Endothelial cell of umbilical vein (primary cell): ENCODE results near the gene SH3TC2. TPM values are rescaled to one million over a fixed set of nuclear protein-coding genes. Genes with fewer than 3 reads are reported as not detected.

Experiments
- BruUV-seq: library from RNA; stranded (reverse); fragments of 400-500 nt; replicated peaks from 2 replicates; lab custom pipeline; 2021; lab: Mats Ljungman, UMichigan
- CTCF ChIA-PET: fragments of 300-600, 350-600 bp; sonication (Branson Sonifier 250); formaldehyde crosslinking; loops from one replicate; lab custom pipeline; 2021; ENCODE audit warnings: antibody characterized with exemption, inconsistent platforms; lab: Charles Lee
- POLR2A ChIA-PET: fragments of 300-600, 350-600 bp; sonication (Branson Sonifier 250); formaldehyde crosslinking; loops from one replicate; lab custom pipeline; 2021; ENCODE audit warnings: antibody characterized with exemption, inconsistent platforms; lab: Charles Lee
- DNase-seq: peaks from one replicate; pipeline ENCODE4 v3.0.0-alpha.2; 2011; ENCODE audit warnings: low read depth, low spot score
- FAIRE-seq: peaks from 2 replicates; lab custom pipeline; 2011; peaks lifted over from hg19 to GRCh38; lab: Jason Lieb, UNC
- H2AFZ ChIP-seq: 2 replicates; pipeline ENCODE4 v1.6.0; 2012; ENCODE audit warnings: low read depth, low read length, control low read depth, inconsistent platforms
- H3K27ac ChIP-seq: 2 replicates; pipeline ENCODE4 v1.5.1; 2011; ENCODE audit warnings: low read depth, mild to moderate bottlenecking, control low read depth, low read length, moderate library complexity; ENCODE audit not compliant: insufficient read depth
- H3K27me3 ChIP-seq, 2 experiments: 2 replicates each; pipeline versions ENCODE4 v1.6.0 to v1.6.1; 2011; ENCODE audit warnings: low read length in 2 of 2, mixed read lengths in 1 of 2; ENCODE audit not compliant: control insufficient read depth in 2 of 2, insufficient read depth in 2 of 2
- H3K36me3 ChIP-seq, 2 experiments: 2 replicates in 1 of 2; 3 replicates in 1 of 2; pipeline ENCODE4 v1.5.1; 2011; ENCODE audit warnings: low read length in 2 of 2, mild to moderate bottlenecking in 1 of 2, moderate library complexity in 1 of 2; ENCODE audit not compliant: control insufficient read depth in 2 of 2, insufficient read depth in 2 of 2; ENCODE audit errors: extremely low read depth in 1 of 2
- H3K4me1 ChIP-seq: 3 replicates; pipeline ENCODE4 v1.5.1; 2011; ENCODE audit warnings: mild to moderate bottlenecking, low read length; ENCODE audit not compliant: control insufficient read depth, insufficient read depth; ENCODE audit errors: extremely low read depth
- H3K4me2 ChIP-seq: 2 replicates; pipeline ENCODE4 v1.6.1; 2011; ENCODE audit warnings: low read length, control low read depth, mixed read lengths; ENCODE audit not compliant: insufficient read depth
- H3K4me3 ChIP-seq, 3 experiments: fragments of 200-600 bp in 1 of 3; sonication (generic), shearing (Covaris generic) in 1 of 3; replicated peaks in 1 of 3; 2 replicates each; pipeline ENCODE4 v1.5.1; 2011 to 2016; ENCODE audit warnings: control low read depth in 3 of 3, low read length in 3 of 3, mild to moderate bottlenecking in 2 of 3, inconsistent platforms in 1 of 3, low read depth in 1 of 3, moderate library complexity in 1 of 3; ENCODE audit not compliant: insufficient read depth in 1 of 3
- H3K79me2 ChIP-seq: 2 replicates; pipeline ENCODE4 v1.6.0; 2012; ENCODE audit warnings: low read length, inconsistent platforms; ENCODE audit not compliant: control insufficient read depth, insufficient read depth
- H3K9ac ChIP-seq: replicated peaks from 2 replicates; pipeline ENCODE3; 2011; ENCODE audit warnings: low read length, control low read depth; ENCODE audit not compliant: insufficient read depth; ENCODE audit errors: extremely low read depth
- H3K9me1 ChIP-seq: replicated peaks from 3 replicates; pipeline ENCODE4 v1.6.0; 2011; ENCODE audit warnings: mild to moderate bottlenecking, low read length; ENCODE audit not compliant: control insufficient read depth, insufficient read depth; ENCODE audit errors: extremely low read depth
- H3K9me3 ChIP-seq: replicated peaks from 2 replicates; pipeline ENCODE4 v1.5.1; 2012; ENCODE audit warnings: low read length, inconsistent platforms; ENCODE audit not compliant: control insufficient read depth, insufficient read depth
- H4K20me1 ChIP-seq: replicated peaks from 2 replicates; pipeline ENCODE3; 2011; ENCODE audit warnings: mild to moderate bottlenecking, low read length; ENCODE audit not compliant: control insufficient read depth, insufficient read depth; ENCODE audit errors: extremely low read depth
- EZH2 ChIP-seq: IDR thresholded peaks from 2 replicates; pipeline ENCODE4 v1.6.1; 2012; ENCODE audit warnings: borderline replicate concordance, low read depth, mild to moderate bottlenecking, moderate library complexity, low read length, inconsistent platforms; ENCODE audit not compliant: severe bottlenecking
- FOS ChIP-seq: IDR thresholded peaks from 2 replicates; pipeline ENCODE4 v1.6.1; 2011; ENCODE audit warnings: mild to moderate bottlenecking, low read length, moderate library complexity, borderline replicate concordance; ENCODE audit not compliant: insufficient read depth
- GATA2 ChIP-seq: IDR thresholded peaks from 2 replicates; pipeline ENCODE4 v1.7.0; 2011; ENCODE audit warnings: low read depth, mild to moderate bottlenecking, moderate library complexity, mixed read lengths, low read length; ENCODE audit not compliant: insufficient read length, insufficient read depth
- JUN ChIP-seq: IDR thresholded peaks from 2 replicates; pipeline ENCODE4 v1.6.1; 2011; ENCODE audit warnings: borderline replicate concordance, low read depth; ENCODE audit not compliant: insufficient read length, insufficient read depth
- MYC ChIP-seq: IDR thresholded peaks from one replicate; pipeline ENCODE4 v1.6.1; 2011; ENCODE audit warnings: mild to moderate bottlenecking, low read depth, low read length
- POLR2A ChIP-seq: IDR thresholded peaks from 2 replicates; pipeline ENCODE4 v1.6.1; 2012; ENCODE audit warnings: low read depth, mild to moderate bottlenecking, control low read depth, low read length
- POLR2AphosphoS5 ChIP-seq: IDR thresholded peaks from 2 replicates; pipeline ENCODE4 v1.6.1; 2012; ENCODE audit warnings: low read depth, mild to moderate bottlenecking, control low read depth, low read length, moderate library complexity; ENCODE audit not compliant: insufficient read depth
- dilution Hi-C: fragments of 300-500 bp; cut with MboI; formaldehyde crosslinking; loops from one replicate; pipeline ENCODE4 v1.15.0; 2019; ENCODE audit warnings: low sequenced_read_pairs; ENCODE audit not compliant: extremely low pct_ligation_motif_present
- intact Hi-C: fragments of 100-400 bp; cut with micrococcal nuclease; formaldehyde crosslinking; loops from one replicate; pipeline ENCODE4 v1.10.0; 2022
- polyA plus RNA-seq, 4 experiments: library from polyadenylated mRNA; depleted of rRNA in 3 of 4; stranded (reverse) in 3 of 4; unstranded in 1 of 4; fragments of >200 nt; gene quantifications; 2 replicates each; pipeline versions ENCODE4 v1.2.1 to v1.2.3, GENCODE V29; 2011 to 2012; ENCODE audit warnings: missing spikeins in 1 of 4
- total RNA-seq: library from RNA; stranded (reverse); gene quantifications from 2 replicates; pipeline ENCODE4 v1.2.3, GENCODE V29; 2021
- TF ChIP-seq, protein P1 (sequence below), 2 donors: IDR thresholded peaks; 1 replicate in 1 of 2; 2 replicates in 1 of 2; pipeline ENCODE4 v1.5.1; 2011; ENCODE audit warnings: low read length in 2 of 2, mild to moderate bottlenecking in 2 of 2, moderate library complexity in 2 of 2, control low read depth in 1 of 2, inconsistent platforms in 1 of 2, low read depth in 1 of 2; ENCODE audit not compliant: insufficient read depth in 1 of 2; ENCODE audit errors: extremely low read depth in 1 of 2
- TF ChIP-seq, protein P2 (sequence below): IDR thresholded peaks from 2 replicates; pipeline ENCODE4 v1.6.1; 2011; ENCODE audit not compliant: insufficient read depth, insufficient read length

The SH3TC2 gene
- total and polyA plus RNA-seq, 2 donors (not counting 3 experiments of a cell fraction or from before 2014, with no cell fraction given) = 0.91 to 4.3 TPM

DNA sequence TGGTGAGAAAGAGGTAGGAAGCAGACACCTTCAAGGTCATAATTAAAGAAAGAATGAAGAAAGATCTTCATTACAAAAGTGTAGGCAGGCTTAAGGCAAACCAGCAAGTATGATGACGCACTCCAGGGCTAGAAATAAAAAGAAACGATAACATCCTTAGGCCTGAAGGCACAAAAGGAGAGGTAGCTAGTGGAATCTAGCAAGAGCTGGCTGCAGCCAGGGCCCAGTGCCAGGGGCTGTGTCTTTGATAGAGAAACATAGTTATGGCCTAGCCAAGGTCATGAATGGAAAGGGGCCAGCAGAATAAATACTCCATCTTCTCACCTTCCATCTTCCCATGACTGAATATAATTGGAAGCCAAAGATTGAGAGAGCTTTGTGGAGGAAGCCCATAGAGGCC, 6.8 kb upstream of the SH3TC2 start:
- TF ChIP-seq EZH2 = no peak
- TF ChIP-seq, protein P1, sequence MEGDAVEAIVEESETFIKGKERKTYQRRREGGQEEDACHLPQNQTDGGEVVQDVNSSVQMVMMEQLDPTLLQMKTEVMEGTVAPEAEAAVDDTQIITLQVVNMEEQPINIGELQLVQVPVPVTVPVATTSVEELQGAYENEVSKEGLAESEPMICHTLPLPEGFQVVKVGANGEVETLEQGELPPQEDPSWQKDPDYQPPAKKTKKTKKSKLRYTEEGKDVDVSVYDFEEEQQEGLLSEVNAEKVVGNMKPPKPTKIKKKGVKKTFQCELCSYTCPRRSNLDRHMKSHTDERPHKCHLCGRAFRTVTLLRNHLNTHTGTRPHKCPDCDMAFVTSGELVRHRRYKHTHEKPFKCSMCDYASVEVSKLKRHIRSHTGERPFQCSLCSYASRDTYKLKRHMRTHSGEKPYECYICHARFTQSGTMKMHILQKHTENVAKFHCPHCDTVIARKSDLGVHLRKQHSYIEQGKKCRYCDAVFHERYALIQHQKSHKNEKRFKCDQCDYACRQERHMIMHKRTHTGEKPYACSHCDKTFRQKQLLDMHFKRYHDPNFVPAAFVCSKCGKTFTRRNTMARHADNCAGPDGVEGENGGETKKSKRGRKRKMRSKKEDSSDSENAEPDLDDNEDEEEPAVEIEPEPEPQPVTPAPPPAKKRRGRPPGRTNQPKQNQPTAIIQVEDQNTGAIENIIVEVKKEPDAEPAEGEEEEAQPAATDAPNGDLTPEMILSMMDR (IDR thresholded peaks at IDR 0.05; ENCODE audit: extremely low read depth in 1 of 2, insufficient read depth in 1 of 2, low read depth in 1 of 2, low read length in 2 of 2) = no peak
- TF ChIP-seq, protein P2, sequence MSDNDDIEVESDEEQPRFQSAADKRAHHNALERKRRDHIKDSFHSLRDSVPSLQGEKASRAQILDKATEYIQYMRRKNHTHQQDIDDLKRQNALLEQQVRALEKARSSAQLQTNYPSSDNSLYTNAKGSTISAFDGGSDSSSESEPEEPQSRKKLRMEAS = no peak
- no peak for TF ChIP-seq MYC
- TF ChIP-seq FOS = no peak
- no peak for TF ChIP-seq POLR2A
- no peak for TF ChIP-seq JUN
- TF ChIP-seq POLR2AphosphoS5 = no peak
- no peak for TF ChIP-seq GATA2
- FAIRE-seq (no peak), DNase-seq (no peak)
- no TSS peak for BruUV-seq
- no peaks in the 10 kb centered on the region for H3K4me1 ChIP-seq
- H3K36me3 ChIP-seq = no peaks in the 10 kb centered on the region
- ChIA-PET POLR2A (no interaction called here), CTCF (interaction anchor here (1.4 to 3.5 kb wide), 2 partner anchors 34 to 45 kb away, joined by 6 to 14 read pairs; no protein-coding TSS in a partner anchor)
- no peak overlapping the region for H3K9ac ChIP-seq
- no peak overlapping the region for H3K4me2 ChIP-seq
- H3K4me3 ChIP-seq = no peak overlapping the region
- dilution Hi-C loops = no loop called here
- H3K27ac ChIP-seq = no peak overlapping the region
- H3K9me3 ChIP-seq = no peaks in the 10 kb centered on the region
- H3K79me2 ChIP-seq = no peaks in the 10 kb centered on the region
- intact Hi-C loops = loop anchor here (10.0 kb wide), 1 partner anchor 495 kb away; no protein-coding TSS in a partner anchor
- no peaks in the 10 kb centered on the region for H4K20me1 ChIP-seq
- H3K9me1 ChIP-seq = no peaks in the 10 kb centered on the region
- no peak overlapping the region for H2AFZ ChIP-seq
- H3K27me3 ChIP-seq = no peaks in the 10 kb centered on the region
